ENCODE measurements around the gene CLP1. TPM values are rescaled to one million over a fixed set of nuclear protein-coding genes. Genes with fewer than 3 reads are reported as not detected.

The CLP1 gene
- total and polyA plus RNA-seq, 10 donors, result 8.3 to 21.6 (median 13.6) TPM

DNA sequence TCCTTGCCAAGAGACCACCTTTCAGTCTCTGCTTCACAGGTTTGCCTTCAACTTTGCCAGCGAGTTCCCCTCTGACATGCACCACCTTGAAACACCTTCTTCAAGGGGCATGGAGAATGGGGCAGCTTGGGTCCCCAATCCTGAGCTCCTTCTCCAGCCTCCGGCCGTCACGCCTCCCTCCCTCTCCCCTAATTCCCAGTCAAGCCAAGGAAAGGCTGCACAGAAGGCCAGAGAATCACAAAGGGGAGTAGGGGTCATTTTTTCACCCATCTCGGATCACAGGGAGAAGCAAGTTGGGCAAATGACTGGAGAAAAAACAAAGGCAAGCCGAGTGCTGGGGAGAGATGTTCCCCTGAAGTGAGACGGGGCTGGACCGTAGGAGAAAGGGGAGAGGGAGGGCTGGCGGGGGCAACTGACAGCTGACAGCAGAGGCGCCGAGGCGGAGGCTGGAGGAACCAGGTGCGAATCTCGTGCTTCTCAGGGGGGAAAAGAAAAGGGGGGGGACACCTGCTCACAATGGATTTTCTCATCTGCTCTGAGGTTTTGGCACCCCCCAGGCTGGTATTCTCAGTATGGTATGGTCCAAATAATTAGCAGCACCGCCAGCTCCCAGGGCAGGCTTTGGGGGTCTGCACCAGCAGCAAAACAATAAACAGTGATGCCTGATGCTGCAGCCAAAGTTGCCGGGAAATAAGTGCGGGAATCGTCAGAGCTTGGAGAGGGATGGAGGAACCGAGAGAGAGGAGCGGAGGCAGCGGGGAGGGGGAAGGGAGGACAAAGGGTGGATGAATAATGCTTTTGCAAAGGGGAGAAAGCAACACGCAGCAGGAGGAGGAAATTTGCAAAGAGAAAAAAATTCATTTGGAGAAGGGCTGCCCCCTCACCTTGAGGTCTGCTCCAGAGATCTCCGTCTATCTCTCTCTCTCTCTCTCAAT is 8.5 kb upstream of the CLP1 start:
- peaks cover 19 to 84% (median 56%) of the 10 kb centered on the region in 6 donors for H3K4me1 ChIP-seq
- 2 to 4% (median 3%) methylated on average over 23 of the region's 23 CpGs for WGBS, 5 donors
- intact Hi-C loops (cut with DNase I; ENCODE audit: low total_unique reads), result loop anchor here (10.0 kb wide), 1 partner anchor 304 kb away; no protein-coding TSS in a partner anchor
- peaks cover 0 to 65% (median 31%) of the 10 kb centered on the region in 7 donors for H3K27me3 ChIP-seq (replicated peaks in 1 of 7)
- TF ChIP-seq CTCF (IDR thresholded peaks at IDR 0.05 in 8 of 11, conservative IDR thresholded peaks at IDR 0.05 in 3 of 11) (no peak), POLR2AphosphoS5 (IDR thresholded peaks at IDR 0.05) (no peak), POLR2A (IDR thresholded peaks at IDR 0.05) (no peak)
- H3K27ac ChIP-seq, result peak overlapping the region in 2 of 8 donors; percentile 48 to 62
- H3K4me3 ChIP-seq, result peak overlapping the region in 7 of 8 donors; percentile 6 to 65 (median 27)
- no peaks in the 10 kb centered on the region for H3K36me3 ChIP-seq
- DNase-seq, result no peak
- no peaks in the 10 kb centered on the region for H3K9me3 ChIP-seq

DNA sequence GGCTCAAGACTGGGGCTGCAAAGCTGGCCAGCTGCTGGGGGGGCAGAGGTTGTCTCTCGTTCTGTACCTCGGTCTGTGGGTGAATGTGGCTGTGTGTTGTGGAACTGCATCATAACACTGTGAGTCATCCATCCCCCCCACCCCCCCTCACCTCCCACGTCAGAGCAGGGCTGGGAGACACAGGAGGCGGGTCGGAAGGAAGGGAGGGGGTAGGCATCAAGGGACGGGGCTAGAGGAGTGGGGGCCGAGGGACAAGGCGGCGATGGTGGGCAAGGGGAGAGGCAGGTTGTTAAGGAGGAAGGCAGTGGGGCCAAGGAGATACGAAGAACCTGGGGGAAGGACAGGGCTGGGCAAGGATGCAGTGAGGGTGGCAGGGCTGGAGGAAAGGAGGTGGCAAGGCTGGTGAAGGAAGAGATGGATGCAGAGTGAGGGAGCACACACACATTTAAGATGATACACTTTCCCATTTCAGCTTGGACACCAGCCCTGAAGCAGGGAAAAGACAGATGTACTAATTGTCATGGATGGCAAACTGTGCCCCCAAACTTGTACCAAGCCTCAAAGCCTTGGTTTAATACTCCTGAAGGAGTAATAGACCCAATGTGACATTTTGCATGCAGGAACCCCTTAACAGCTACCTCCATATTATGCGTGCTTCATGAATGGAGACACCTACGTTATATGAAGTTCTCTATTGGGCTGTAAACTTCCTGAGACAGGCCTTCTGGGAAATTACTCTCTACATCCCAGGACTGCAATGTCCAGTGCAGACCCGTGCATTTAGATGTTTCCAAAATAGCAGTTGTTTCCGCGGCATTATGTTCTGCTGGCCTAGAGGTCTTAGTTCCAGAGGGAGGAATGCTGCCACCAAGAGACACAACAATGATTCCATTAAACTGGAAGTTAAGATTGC is 7.5 kb upstream of the CLP1 start, which contains the start of gene YPEL4:
TSS of gene YPEL4 (minus strand) at position 87 of the 913 bp plus-strand sequence. CDS start 2,805 bp downstream, outside the sequence.
- peak within 1 kb of the TSS in 2 of 8 donors; percentile 48 to 62 for H3K27ac ChIP-seq
- H3K9me3 ChIP-seq, result no peaks in the 10 kb centered on the region
- peak; percentile 81 for DNase-seq
- H3K4me3 ChIP-seq, result peak within 1 kb of the TSS in 7 of 8 donors; percentile 6 to 65 (median 27)
- peaks cover 19 to 74% (median 48%) of the 10 kb centered on the region in 6 donors for H3K4me1 ChIP-seq
- H3K27me3 ChIP-seq (replicated peaks in 1 of 7), result peaks cover 0 to 57% (median 31%) of the 10 kb centered on the region in 7 donors
- WGBS, 5 donors, result 20 to 23% (median 23%) methylated on average over 13 to 15 of the region's 15 CpGs
- intact Hi-C loops (cut with DNase I; ENCODE audit: low total_unique reads), result loop anchor here (10.0 kb wide), 1 partner anchor 305 kb away; no protein-coding TSS in a partner anchor
- TF ChIP-seq CTCF (IDR thresholded peaks at IDR 0.05 in 8 of 11, conservative IDR thresholded peaks at IDR 0.05 in 3 of 11) (no peak), POLR2AphosphoS5 (IDR thresholded peaks at IDR 0.05) (peak in 2 of 3 donors; percentile 18 to 34)
- no peaks in the 10 kb centered on the region for H3K36me3 ChIP-seq

- H3K4me3 ChIP-seq, result no peak overlapping the region
- WGBS, 5 donors, result 82 to 91% (median 86%) methylated on average over 5 of the region's 5 CpGs
- intact Hi-C loops (cut with DNase I; ENCODE audit: low total_unique reads), result no loop called here
- TF ChIP-seq POLR2A (IDR thresholded peaks at IDR 0.05) (no peak), CTCF (IDR thresholded peaks at IDR 0.05 in 8 of 11, conservative IDR thresholded peaks at IDR 0.05 in 3 of 11) (no peak), POLR2AphosphoS5 (IDR thresholded peaks at IDR 0.05) (no peak)
- no peaks in the 10 kb centered on the region for H3K36me3 ChIP-seq
- DNase-seq, result no peak
- H3K9me3 ChIP-seq, result no peaks in the 10 kb centered on the region
- H3K4me1 ChIP-seq, result peaks cover 18 to 67% (median 41%) of the 10 kb centered on the region in 6 donors
- no peak overlapping the region for H3K27ac ChIP-seq
- peaks cover 0 to 51% (median 31%) of the 10 kb centered on the region in 7 donors for H3K27me3 ChIP-seq (replicated peaks in 1 of 7)
Measured at GRCh38 chr11:57650739-57651090, 6.8 kb upstream of the CLP1 start.

Measured in spleen (tissue), 11 donors.